Pancreas (tissue), 10 donors: ENCODE data around the gene KCNIP2. TPM values are rescaled to one million over a fixed set of nuclear protein-coding genes. Genes with fewer than 3 reads are reported as not detected.
A peak's percentile ranks its signal among the peaks of the same experiment; 100 is the strongest.

Source experiments
- ATAC-seq, 4 donors: fragments of 200-7000 bp; cut with Tn5 transposase; one replicate each; pipeline versions ENCODE4 v1.8.0 to v1.9.1; 2020; ENCODE audit warnings: mild to moderate bottlenecking in 4 of 4, moderate library complexity in 4 of 4
- DNase-seq, 6 donors: peaks; one replicate each; pipeline ENCODE4 v3.0.0-alpha.2; 2020
- FAIRE-seq: peaks from 2 replicates; lab custom pipeline; 2012; peaks lifted over from hg19 to GRCh38; lab: Jason Lieb, UNC
- H3K27ac ChIP-seq, 4 donors: fragments of 200-600 bp; sonication (generic); 1 replicate in 3 of 4; 2 replicates in 1 of 4; pipeline versions ENCODE4 v1.5.0 to v1.8.0; 2020
- H3K27me3 ChIP-seq, 4 donors: fragments of 200-600 bp; one replicate each; pipeline ENCODE4 v1.8.0; 2021
- H3K36me3 ChIP-seq, 3 donors: fragments of 200-600 bp; sonication (generic) in 1 of 3; one replicate each; pipeline versions ENCODE4 v1.5.0 to v1.8.0; 2020 to 2021
- H3K4me1 ChIP-seq, 3 donors: fragments of 200-600 bp; one replicate each; pipeline ENCODE4 v1.8.0; 2021
- H3K4me3 ChIP-seq, 4 donors: fragments of 200-600 bp; sonication (generic) in 2 of 4; one replicate each; pipeline versions ENCODE4 v1.5.0 to v1.8.0; 2020 to 2021
- H3K9me3 ChIP-seq, 4 donors: fragments of 200-600 bp; one replicate each; pipeline ENCODE4 v1.8.0; 2021
- WGBS, 2 donors: extraction: QIAGEN DNeasy Blood & Tissue Kit; methylation state at CpG; one replicate each; pipeline ENCODE4 v1.1.7; 2013; 5-methylcytosine and 5-hydroxymethylcytosine counted together
- intact Hi-C, 3 donors: fragments of 100-400 bp; cut with DNase I; formaldehyde crosslinking; loops; one replicate each; pipeline versions ENCODE4 v1.11.1 to v1.14.2; 2022
- polyA plus RNA-seq, 2 donors: library from polyadenylated mRNA; stranded (reverse); fragments of 200-250 nt; gene quantifications; one replicate each; pipeline ENCODE4 v1.2.3, GENCODE V29; 2013
- total RNA-seq, 6 donors: library from RNA; stranded (reverse); fragmentation: NEBNext Ultra II Directional in 4 of 6; extraction: Animal tissue kit (Norgen Biotek cat#: 25700) in 4 of 6; gene quantifications; one replicate each; pipeline versions ENCODE4 v1.2.1 to v1.2.4, GENCODE V29; 2021 to 2023
- TF ChIP-seq, protein P1 (sequence below), 4 donors: fragments of 200-600 bp; sonication (generic) in 3 of 4; IDR thresholded peaks; one replicate each; pipeline versions ENCODE4 v1.5.0 to v1.8.0; 2021; ENCODE audit warnings: antibody characterized with exemption in 4 of 4
- donor health status: healthy with polysubstance abuse.
- donor health status: DM: no; HTN: no; CAD: no; lungs with moderate emphysema.
- donor health status: DM: no; HTN: no; CAD: no.
- donor health status: control.
- donor health status: control.
- donor health status: Bipolar disorder and iron deficiency.
- donor health status: DM: yes; HTN: yes; CAD: no.
- donor health status: DM: no; HTN: no; CAD: no.
- donor health status: DM: no; HTN: no; CAD: no.
- donor health status: DM: yes; HTN: yes; CAD: no.

The KCNIP2 gene
- total and polyA plus RNA-seq, 8 donors: 0.67 to 3.0 (median 1.5) TPM

DNA sequence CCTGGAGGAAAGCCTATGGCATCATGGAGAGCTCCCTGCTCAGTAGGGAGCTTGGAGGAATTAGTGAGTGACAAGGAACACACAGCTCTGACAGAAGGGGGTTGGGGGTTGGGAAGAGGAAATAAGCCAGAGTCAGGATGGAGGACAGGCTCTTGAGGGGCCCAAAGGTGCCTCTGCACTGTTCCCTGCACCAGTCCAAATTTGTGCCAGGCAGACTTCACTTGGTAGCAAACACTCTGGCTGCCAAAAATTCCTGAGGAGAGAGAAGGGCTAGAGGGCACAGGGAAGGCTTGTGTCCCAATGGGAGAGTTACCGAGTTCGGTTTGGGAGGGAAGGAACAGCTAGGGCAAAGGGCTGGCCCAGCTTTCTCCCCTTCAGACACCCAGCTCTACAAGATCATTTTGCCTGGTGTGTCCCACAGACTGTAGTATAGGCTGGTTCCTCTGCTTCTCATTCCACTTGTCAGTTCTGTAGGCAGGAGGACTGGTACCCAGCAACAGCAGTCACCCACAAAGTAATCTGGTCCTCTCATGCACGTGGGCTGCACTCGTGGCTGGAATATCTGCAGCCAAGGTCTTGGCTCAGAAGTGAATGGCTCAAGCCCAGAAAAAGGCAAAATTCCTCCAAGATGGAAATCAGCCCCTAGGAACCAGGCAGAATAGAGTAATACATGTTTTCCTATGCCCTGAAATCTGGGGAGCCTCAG is 8.0 kb upstream of the KCNIP2 start:
- FAIRE-seq: no peak
- DNase-seq: no peak
- no peaks in the 10 kb centered on the region for H3K9me3 ChIP-seq
- H3K36me3 ChIP-seq: peaks cover 0 to 8% (median 0%) of the 10 kb centered on the region in 3 donors
- no peak overlapping the region for H3K4me3 ChIP-seq
- no peak overlapping the region for H3K27ac ChIP-seq
- TF ChIP-seq, protein P1, sequence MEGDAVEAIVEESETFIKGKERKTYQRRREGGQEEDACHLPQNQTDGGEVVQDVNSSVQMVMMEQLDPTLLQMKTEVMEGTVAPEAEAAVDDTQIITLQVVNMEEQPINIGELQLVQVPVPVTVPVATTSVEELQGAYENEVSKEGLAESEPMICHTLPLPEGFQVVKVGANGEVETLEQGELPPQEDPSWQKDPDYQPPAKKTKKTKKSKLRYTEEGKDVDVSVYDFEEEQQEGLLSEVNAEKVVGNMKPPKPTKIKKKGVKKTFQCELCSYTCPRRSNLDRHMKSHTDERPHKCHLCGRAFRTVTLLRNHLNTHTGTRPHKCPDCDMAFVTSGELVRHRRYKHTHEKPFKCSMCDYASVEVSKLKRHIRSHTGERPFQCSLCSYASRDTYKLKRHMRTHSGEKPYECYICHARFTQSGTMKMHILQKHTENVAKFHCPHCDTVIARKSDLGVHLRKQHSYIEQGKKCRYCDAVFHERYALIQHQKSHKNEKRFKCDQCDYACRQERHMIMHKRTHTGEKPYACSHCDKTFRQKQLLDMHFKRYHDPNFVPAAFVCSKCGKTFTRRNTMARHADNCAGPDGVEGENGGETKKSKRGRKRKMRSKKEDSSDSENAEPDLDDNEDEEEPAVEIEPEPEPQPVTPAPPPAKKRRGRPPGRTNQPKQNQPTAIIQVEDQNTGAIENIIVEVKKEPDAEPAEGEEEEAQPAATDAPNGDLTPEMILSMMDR (IDR thresholded peaks at IDR 0.05): no peak
- ATAC-seq: peak in 1 of 4 donors; percentile 11
- no peaks in the 10 kb centered on the region for H3K4me1 ChIP-seq
- intact Hi-C loops: no loop called here
- H3K27me3 ChIP-seq: no peaks in the 10 kb centered on the region
- 71 to 81% methylated on average over 4 of the region's 4 CpGs for WGBS, 2 donors

DNA sequence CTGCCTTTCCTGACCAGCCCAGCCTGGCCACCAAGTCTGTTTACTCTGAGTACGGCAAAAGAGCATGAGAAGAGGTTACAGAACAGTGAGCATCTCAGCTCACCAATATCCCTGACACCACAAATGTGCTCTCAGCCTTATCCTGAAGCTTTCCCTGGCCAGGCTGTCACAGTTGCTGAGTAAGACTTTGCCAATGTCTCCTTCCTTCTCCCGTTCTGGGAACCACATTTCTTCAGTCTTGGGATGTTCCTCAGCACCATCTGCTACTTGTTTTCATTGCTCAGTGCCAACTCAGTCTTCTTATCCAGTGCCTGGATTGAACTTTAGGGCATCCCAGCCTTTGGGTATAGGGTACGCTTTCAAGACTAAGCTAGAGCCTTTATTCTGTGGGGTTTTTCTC is 7.1 kb upstream of the KCNIP2 start:
- 85 to 87% methylated on average over 3 of the region's 3 CpGs for WGBS, 2 donors
- peaks cover 0 to 8% (median 0%) of the 10 kb centered on the region in 3 donors for H3K36me3 ChIP-seq

DNA sequence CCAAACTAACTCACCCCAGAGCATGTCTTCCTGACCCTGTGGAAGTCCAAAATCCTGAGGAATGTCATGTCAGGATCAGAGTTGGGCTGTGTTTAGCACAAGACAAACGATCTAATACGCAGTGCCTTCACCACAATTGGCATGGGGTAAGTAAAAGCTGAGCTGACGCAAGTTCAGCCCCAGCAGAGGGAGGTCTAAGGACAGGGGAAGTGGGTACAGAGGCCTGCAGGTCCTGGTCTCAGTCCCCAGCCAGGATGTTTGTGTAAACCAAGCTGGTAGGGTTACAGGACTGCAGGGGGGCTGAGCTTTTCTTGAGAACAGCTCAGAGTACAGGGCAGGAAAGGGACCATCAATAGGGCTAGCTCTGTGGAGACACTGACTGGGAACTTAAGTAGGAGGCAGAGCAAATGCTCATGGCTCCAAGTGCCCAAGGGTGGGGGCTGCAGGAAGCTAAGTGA is 5.3 kb upstream of the KCNIP2 start:
- intact Hi-C loops: loop anchor here in 1 of 3 donors (10.0 kb wide), 1 partner anchor 166 kb away; no protein-coding TSS in a partner anchor
- H3K27ac ChIP-seq: no peak overlapping the region
- DNase-seq (no peak), FAIRE-seq (no peak), ATAC-seq (peak in 2 of 4 donors; percentile 63 to 64)
- H3K27me3 ChIP-seq: no peaks in the 10 kb centered on the region
- no peak overlapping the region for H3K4me3 ChIP-seq
- no peaks in the 10 kb centered on the region for H3K4me1 ChIP-seq
- no peaks in the 10 kb centered on the region for H3K9me3 ChIP-seq
- peaks cover 0 to 8% (median 0%) of the 10 kb centered on the region in 3 donors for H3K36me3 ChIP-seq
- 74 to 80% methylated on average over 3 of the region's 3 CpGs for WGBS, 2 donors
- TF ChIP-seq, protein P1 (IDR thresholded peaks at IDR 0.05): no peak

More for the DNA sequence above, 7.1 kb upstream of the KCNIP2 start:
- no peaks in the 10 kb centered on the region for H3K27me3 ChIP-seq
- no peak overlapping the region for H3K27ac ChIP-seq
- no peak overlapping the region for H3K4me3 ChIP-seq
- no peak for ATAC-seq
- intact Hi-C loops: no loop called here
- FAIRE-seq: no peak
- no peaks in the 10 kb centered on the region for H3K9me3 ChIP-seq
- H3K4me1 ChIP-seq: no peaks in the 10 kb centered on the region
- DNase-seq: no peak
- TF ChIP-seq, protein P1 (IDR thresholded peaks at IDR 0.05): no peak

DNA sequence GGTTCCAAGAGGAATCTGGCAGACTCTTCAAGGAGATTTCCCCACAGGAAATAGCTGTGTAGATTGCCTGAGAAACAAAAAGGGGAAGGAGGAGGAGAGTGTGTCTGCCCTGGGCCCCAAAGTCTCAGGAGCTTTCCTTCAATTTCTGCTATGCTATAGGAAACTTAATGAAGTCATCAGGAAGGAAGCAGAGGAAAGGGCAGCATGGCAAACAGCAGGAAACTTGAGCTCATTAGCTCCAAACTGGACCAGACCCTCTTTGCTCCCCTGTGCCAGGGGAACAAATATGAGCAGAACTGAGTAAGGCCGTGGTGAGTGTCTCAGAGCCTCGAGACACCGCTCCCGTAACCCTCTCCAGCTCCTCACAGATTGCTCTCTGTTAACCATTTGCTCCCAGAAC is 4.8 kb upstream of the KCNIP2 start:
- DNase-seq (no peak), ATAC-seq (peak in 2 of 4 donors; percentile 23 to 41), FAIRE-seq (no peak)
- intact Hi-C loops: loop anchor here in 1 of 3 donors (10.0 kb wide), 1 partner anchor 166 kb away; no protein-coding TSS in a partner anchor
- H3K27me3 ChIP-seq: no peaks in the 10 kb centered on the region
- no peak overlapping the region for H3K4me3 ChIP-seq
- TF ChIP-seq, protein P1 (IDR thresholded peaks at IDR 0.05): no peak
- no peak overlapping the region for H3K27ac ChIP-seq
- no peaks in the 10 kb centered on the region for H3K9me3 ChIP-seq
- WGBS, 2 donors: 74 to 85% methylated on average over 4 of the region's 4 CpGs
- no peaks in the 10 kb centered on the region for H3K4me1 ChIP-seq
- peaks cover 0 to 8% (median 0%) of the 10 kb centered on the region in 3 donors for H3K36me3 ChIP-seq

DNA sequence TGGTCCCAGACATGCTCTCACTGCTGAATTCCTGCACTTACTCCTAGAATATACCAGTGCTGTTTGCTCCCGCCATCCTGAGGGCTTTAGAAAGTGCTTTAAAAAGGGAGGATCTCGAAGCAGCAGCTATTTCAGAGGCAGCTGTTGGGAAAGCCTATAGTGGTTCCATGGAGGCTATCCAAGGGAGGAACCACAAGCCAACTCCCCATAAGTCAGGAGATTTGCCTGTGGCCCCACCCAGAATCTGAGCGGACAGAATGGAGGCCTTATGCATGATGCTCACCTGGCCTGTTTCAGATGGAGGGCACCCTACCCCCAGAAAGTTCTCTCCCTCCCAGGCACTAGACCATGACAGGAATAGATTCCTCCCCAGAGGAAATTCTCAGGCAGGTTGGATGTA is 2.3 kb upstream of the KCNIP2 start:
- DNase-seq: no peak
- Histone ChIP-seq H3K27me3 (no peaks in the 10 kb centered on the region), H3K4me1 (peaks cover 0 to 2% (median 0%) of the 10 kb centered on the region in 3 donors), H3K27ac (no peak overlapping the region), H3K36me3 (peaks cover 0 to 8% (median 0%) of the 10 kb centered on the region in 3 donors), H3K9me3 (no peaks in the 10 kb centered on the region), H3K4me3 (no peak overlapping the region)
- FAIRE-seq: no peak
- TF ChIP-seq, protein P1 (IDR thresholded peaks at IDR 0.05): no peak
- intact Hi-C loops: loop anchor here in 1 of 3 donors (10.0 kb wide), 1 partner anchor 169 kb away; no protein-coding TSS in a partner anchor
- ATAC-seq: no peak
- 93 to 97% methylated on average over 3 of the region's 3 CpGs for WGBS, 2 donors
